WERI-Rb-1 (cell line): ENCODE measurements around the gene PIBF1.

ENCODE experiments used
- DNase-seq: peaks from one replicate; pipeline ENCODE4 v3.0.0-alpha.2; 2020
- H3K27ac ChIP-seq: fragments of 250-450 bp; sonication (Bioruptor Pico); 2 replicates; pipeline ENCODE4 v1.5.1; 2020; ENCODE audit warnings: mild to moderate bottlenecking, moderate library complexity
- H3K27me3 ChIP-seq: fragments of 250-450 bp; sonication (Bioruptor Pico); 2 replicates; pipeline ENCODE4 v1.5.1; 2021; ENCODE audit warnings: mild to moderate bottlenecking, low read depth, moderate library complexity; ENCODE audit not compliant: insufficient read depth, severe bottlenecking
- H3K36me3 ChIP-seq: fragments of 250-450 bp; sonication (Bioruptor Pico); 2 replicates; pipeline ENCODE4 v1.5.1; 2020; ENCODE audit warnings: mild to moderate bottlenecking, moderate library complexity
- H3K4me3 ChIP-seq: 2 replicates; pipeline ENCODE4 v1.5.1; 2011; ENCODE audit warnings: low read depth, mild to moderate bottlenecking, control low read depth, low read length
- H3K9me3 ChIP-seq: fragments of 250-450 bp; sonication (Bioruptor Pico); 2 replicates; pipeline ENCODE4 v1.5.1; 2021; ENCODE audit warnings: mild to moderate bottlenecking, moderate library complexity; ENCODE audit not compliant: severe bottlenecking
- TF ChIP-seq, protein P1 (sequence below): IDR thresholded peaks from 2 replicates; pipeline ENCODE4 v1.5.1; 2011; ENCODE audit warnings: low read depth, mild to moderate bottlenecking, control low read depth, inconsistent platforms, low read length

PIBF1 gene

DNA sequence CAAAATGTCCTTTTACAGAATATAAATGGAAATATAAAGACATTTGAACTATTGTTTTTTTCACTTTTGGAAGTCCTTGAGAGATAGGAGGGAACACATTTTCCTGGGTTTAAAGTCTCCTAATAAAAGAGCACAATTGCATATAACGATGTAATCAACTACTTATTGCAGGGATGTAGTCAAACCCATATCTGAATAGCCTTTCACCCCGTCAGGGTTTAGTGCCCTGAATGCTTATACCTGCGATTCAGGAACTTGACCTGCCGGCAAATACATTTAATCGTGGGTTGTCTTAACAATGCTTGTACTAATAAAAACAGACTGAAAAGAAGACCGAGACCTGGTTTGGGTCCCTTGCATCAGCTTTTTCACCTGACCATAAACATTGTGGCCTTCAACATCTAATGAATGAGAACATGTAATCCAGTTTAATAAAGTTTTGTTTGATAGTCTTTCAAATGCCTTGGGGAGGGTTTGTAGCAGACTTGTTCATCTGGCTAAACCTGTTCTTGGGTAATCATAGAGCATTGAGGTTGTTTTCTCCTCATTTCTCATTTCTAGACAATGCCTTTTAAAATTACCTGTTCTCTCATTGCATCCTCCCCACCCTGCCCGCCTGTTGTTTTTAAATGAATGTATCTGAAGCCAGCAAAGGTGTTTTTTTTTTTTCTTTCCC is 283.9 kb downstream of the PIBF1 start:
- H3K9me3 ChIP-seq: no peaks in the 10 kb centered on the region
- H3K4me3 ChIP-seq: no peak overlapping the region
- no peak overlapping the region for H3K27ac ChIP-seq
- TF ChIP-seq, protein P1, sequence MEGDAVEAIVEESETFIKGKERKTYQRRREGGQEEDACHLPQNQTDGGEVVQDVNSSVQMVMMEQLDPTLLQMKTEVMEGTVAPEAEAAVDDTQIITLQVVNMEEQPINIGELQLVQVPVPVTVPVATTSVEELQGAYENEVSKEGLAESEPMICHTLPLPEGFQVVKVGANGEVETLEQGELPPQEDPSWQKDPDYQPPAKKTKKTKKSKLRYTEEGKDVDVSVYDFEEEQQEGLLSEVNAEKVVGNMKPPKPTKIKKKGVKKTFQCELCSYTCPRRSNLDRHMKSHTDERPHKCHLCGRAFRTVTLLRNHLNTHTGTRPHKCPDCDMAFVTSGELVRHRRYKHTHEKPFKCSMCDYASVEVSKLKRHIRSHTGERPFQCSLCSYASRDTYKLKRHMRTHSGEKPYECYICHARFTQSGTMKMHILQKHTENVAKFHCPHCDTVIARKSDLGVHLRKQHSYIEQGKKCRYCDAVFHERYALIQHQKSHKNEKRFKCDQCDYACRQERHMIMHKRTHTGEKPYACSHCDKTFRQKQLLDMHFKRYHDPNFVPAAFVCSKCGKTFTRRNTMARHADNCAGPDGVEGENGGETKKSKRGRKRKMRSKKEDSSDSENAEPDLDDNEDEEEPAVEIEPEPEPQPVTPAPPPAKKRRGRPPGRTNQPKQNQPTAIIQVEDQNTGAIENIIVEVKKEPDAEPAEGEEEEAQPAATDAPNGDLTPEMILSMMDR: no peak
- no peaks in the 10 kb centered on the region for H3K27me3 ChIP-seq
- no peak for DNase-seq
- H3K36me3 ChIP-seq: peaks cover 15% of the 10 kb centered on the region
